ENCODE data around the gene TERB2.

GRCh38 chr15:45027220-45027619 lies 70.7 kb downstream of the TERB2 start:
- TF ChIP-seq POLR2AphosphoS5 (IDR thresholded peaks at IDR 0.05; ENCODE audit: low read depth) (no peak), CTCF (IDR thresholded peaks at IDR 0.05; ENCODE audit: insufficient read depth, low read length) (no peak)

Data from HL-60 (cell line).